HG03354 (cell line): ENCODE measurements around the gene BLVRA.

Source experiments
- ATAC-seq: cut with Tn5 transposase; IDR thresholded peaks from one replicate; pipeline ENCODE4 v1.9.1; 2021; ENCODE audit warnings: mild to moderate bottlenecking; ENCODE audit not compliant: unreplicated experiment, poor library complexity, severe bottlenecking

Gene BLVRA

DNA sequence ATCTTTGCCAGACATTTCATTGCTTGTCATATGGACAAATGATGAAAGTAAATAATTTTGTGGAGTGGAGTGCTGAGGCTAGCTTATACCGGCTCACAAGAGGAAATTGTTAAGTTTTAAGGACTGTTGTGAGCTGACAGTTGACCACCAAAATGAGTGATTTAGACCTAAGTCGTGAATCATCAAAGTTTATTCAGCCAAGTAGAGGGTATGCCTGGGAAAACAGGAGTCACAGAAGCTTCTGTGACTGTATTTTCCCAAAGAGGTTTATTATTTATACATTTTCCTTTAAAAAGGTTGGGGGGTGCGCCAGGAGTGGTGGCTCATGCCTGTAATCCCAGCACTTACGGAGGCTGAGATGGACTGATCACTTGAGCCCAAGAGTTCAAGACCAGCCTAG, 89.0 kb downstream of the BLVRA start:
- no peak for ATAC-seq

DNA sequence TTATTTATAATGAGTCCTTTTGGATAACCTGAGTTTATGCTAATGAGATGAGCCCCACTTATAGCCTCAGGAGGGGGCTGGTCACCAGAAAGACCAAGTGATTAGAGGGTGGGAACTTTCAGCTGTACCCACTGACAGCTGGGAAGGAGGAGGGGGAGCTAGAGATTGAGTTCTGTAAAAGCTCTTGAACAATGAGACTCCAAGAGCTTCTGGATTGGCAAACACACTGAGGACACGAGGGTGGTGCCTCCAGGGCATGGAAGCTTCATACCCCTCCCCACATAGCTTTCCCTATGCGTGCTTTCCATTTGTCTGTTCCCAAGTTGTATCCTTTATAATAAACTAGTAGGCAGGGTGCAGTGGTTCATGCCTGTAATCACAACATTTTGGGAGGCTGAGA, 90.6 kb downstream of the BLVRA start:
- ATAC-seq: no peak

DNA sequence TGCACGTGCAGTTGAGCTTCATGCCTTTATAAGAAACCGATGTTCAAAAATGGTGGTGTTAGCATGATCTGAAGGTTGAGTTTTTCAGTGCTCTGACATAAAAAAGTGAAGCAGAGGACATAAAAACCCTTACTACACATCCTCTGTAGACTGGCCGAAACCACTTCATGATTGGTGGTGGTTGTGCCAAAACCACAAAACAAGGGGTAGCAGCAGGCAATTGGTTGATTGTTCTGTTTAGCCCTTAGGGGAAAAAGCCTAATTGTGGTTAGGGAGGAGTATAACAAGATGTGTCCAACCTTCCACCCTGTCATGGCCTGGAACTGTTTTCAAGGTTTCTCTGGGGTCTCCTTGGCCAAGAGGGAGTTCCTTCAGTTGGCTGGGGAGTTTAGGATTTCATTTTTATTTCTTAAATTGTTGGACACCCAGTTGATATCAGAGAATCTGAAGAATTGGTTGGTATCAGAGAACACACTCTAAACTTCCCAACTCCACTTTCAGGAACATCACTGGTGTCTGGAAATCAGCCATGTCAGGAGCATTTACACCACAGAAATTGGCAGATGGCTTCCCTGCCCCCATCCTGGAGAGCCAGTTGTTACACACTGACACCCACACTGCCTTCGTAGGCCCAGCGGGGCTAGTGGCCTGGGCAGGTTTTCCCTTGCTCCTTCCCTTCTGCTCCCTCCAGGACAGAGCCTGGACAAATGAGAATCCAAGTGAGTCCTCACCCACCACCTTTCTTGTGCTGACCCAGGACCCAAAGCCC, 92.1 kb downstream of the BLVRA start:
- ATAC-seq: no peak

DNA sequence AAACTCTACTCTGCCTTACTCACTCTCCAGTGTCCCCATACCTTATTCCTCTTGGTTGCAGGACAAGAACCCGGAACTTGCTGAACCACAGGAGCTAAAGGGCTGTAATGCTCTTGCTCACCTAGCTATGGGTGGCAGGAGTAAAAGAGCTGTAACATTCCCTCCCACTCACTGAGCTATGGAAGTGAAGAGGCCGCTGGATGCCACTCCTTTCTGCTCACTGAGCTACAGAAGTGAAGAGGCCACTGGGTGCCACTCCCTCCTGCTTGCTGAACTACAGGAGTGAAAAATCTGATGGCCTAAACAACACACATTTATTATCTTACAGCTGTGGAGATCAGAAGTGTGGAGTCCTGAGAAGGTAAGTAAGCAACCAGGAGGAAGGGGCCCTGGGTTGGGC, 93.3 kb downstream of the BLVRA start:
- ATAC-seq: no peak

DNA sequence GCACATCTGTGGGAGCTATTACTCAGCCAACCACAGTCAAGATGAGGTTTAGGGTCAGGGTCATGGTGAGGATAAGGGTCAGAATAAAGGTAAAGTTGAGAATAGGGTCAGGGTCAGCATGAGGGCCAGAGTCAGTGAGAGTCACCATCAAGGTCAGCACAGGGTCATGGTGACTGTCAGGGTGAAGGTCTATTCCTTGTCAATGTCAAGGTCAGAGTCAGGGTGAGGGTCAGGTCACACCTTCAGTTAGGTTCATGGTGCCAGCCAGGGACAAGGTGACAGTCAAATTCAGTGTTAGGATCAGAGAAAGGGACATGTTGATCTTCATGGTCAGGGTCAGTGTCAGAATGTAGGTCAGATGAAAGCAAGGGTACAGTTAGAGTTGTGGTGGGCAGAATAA, 96.7 kb downstream of the BLVRA start:
- no peak for ATAC-seq

DNA sequence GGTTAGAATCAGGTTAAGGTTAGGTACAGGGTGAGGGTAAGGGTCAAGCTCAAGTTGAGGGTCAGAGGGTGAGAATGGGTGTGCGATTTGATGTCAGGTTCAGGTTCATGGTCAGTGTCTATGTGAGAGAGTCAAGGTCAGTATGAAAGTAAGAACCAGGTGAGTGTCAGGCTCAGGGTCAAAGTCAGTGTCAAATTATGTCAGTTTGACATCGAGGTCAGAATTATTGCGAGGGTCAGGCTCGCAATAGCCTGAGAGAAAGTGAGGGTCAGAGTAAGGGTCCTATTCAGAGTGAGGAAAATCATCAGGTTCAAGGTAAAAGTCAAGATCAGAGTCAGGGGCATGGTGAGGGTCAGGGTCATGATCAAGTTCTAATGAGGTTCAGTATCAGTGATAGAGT, 97.8 kb downstream of the BLVRA start:
- ATAC-seq: no peak
